ENCODE results near the gene IL1R2.

DNA sequence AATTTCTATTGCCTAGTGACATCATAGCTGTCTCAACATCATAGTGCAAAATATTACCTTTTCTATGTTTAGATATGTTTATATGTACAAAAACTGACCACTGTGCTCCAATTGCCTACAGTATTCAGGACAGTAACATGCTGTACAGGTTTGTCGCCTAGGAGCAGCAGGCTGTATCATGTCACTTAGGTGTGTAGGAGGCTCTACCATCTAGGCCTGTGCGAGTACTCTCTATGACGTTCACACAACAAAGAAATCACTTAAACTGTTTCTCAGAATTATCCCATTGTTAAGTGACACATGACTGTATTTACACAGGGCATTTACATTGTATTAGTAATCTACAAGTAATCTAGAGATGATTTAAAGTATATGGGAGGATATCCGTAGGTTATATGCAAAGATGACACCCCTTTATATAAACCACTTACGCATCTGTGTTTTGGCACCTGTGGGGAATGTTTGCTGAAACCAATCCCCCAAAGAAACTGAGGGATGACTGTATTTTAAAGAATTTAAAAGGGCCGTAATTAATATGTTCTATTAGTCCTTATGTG, 24.7 kb downstream of the IL1R2 start:
- TF ChIP-seq, protein P1, sequence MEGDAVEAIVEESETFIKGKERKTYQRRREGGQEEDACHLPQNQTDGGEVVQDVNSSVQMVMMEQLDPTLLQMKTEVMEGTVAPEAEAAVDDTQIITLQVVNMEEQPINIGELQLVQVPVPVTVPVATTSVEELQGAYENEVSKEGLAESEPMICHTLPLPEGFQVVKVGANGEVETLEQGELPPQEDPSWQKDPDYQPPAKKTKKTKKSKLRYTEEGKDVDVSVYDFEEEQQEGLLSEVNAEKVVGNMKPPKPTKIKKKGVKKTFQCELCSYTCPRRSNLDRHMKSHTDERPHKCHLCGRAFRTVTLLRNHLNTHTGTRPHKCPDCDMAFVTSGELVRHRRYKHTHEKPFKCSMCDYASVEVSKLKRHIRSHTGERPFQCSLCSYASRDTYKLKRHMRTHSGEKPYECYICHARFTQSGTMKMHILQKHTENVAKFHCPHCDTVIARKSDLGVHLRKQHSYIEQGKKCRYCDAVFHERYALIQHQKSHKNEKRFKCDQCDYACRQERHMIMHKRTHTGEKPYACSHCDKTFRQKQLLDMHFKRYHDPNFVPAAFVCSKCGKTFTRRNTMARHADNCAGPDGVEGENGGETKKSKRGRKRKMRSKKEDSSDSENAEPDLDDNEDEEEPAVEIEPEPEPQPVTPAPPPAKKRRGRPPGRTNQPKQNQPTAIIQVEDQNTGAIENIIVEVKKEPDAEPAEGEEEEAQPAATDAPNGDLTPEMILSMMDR (IDR thresholded peaks at IDR 0.05): no peak
- no peak for TF ChIP-seq POLR2A (IDR thresholded peaks at IDR 0.05)

Data from right lobe of liver (tissue), 4 donors.